Duodenal mucosa (tissue), 2 donors: ENCODE results near the gene SUPT20H.

Source experiments
- H3K27ac ChIP-seq: one replicate; pipeline ENCODE4 v1.7.0; 2013; ENCODE audit warnings: low read depth, low read length
- H3K27me3 ChIP-seq, 2 donors: one replicate each; pipeline ENCODE4 v1.7.0; 2013; ENCODE audit warnings: low read length in 2 of 2, control low read depth in 1 of 2; ENCODE audit not compliant: insufficient read depth in 2 of 2, control insufficient read depth in 1 of 2
- H3K36me3 ChIP-seq, 2 donors: one replicate each; pipeline ENCODE4 v1.7.0; 2013; ENCODE audit warnings: low read length in 2 of 2, control low read depth in 1 of 2; ENCODE audit not compliant: insufficient read depth in 2 of 2, control insufficient read depth in 1 of 2
- H3K4me1 ChIP-seq, 2 donors: one replicate each; pipeline ENCODE4 v1.7.0; 2013; ENCODE audit warnings: low read length in 2 of 2, control low read depth in 1 of 2; ENCODE audit not compliant: insufficient read depth in 2 of 2, control insufficient read depth in 1 of 2
- H3K4me3 ChIP-seq, 2 donors: one replicate each; pipeline ENCODE4 v1.7.0; 2013; ENCODE audit warnings: low read length in 2 of 2, low read depth in 1 of 2
- H3K9ac ChIP-seq, 2 donors: one replicate each; pipeline ENCODE4 v1.7.0; 2013; ENCODE audit warnings: low read length in 2 of 2, low read depth in 1 of 2
- H3K9me3 ChIP-seq, 2 donors: one replicate each; pipeline ENCODE4 v1.7.0; 2013; ENCODE audit warnings: low read length in 2 of 2, control low read depth in 1 of 2; ENCODE audit not compliant: control insufficient read depth in 1 of 2

SUPT20H gene

GRCh38 chr13:36986462-36987240, 72.8 kb downstream of the SUPT20H start:
- no peak overlapping the region for H3K4me3 ChIP-seq
- H3K27ac ChIP-seq, result no peak overlapping the region
- no peak overlapping the region for H3K9ac ChIP-seq
- H3K36me3 ChIP-seq, result peaks cover 52 to 84% of the 10 kb centered on the region in 2 donors
- H3K4me1 ChIP-seq, result no peaks in the 10 kb centered on the region
- no peaks in the 10 kb centered on the region for H3K9me3 ChIP-seq
- H3K27me3 ChIP-seq, result no peaks in the 10 kb centered on the region

GRCh38 chr13:36981156-36981743, 78.2 kb downstream of the SUPT20H start:
- peaks cover 23 to 44% of the 10 kb centered on the region in 2 donors for H3K36me3 ChIP-seq

GRCh38 chr13:36979361-36980050, 80.0 kb downstream of the SUPT20H start:
- Histone ChIP-seq H3K4me3 (no peak overlapping the region), H3K9ac (no peak overlapping the region), H3K27ac (no peak overlapping the region), H3K36me3 (peaks cover 12 to 38% of the 10 kb centered on the region in 2 donors), H3K4me1 (no peaks in the 10 kb centered on the region), H3K9me3 (no peaks in the 10 kb centered on the region), H3K27me3 (no peaks in the 10 kb centered on the region)

More at GRCh38 chr13:36981156-36981743, 78.2 kb downstream of the SUPT20H start:
- Histone ChIP-seq H3K9ac (no peak overlapping the region), H3K4me3 (no peak overlapping the region), H3K27me3 (no peaks in the 10 kb centered on the region), H3K27ac (no peak overlapping the region), H3K9me3 (no peaks in the 10 kb centered on the region), H3K4me1 (no peaks in the 10 kb centered on the region)

GRCh38 chr13:36975172-36975571, 84.3 kb downstream of the SUPT20H start:
- Histone ChIP-seq H3K4me3 (no peak overlapping the region), H3K27ac (no peak overlapping the region), H3K9me3 (no peaks in the 10 kb centered on the region), H3K9ac (no peak overlapping the region), H3K27me3 (no peaks in the 10 kb centered on the region), H3K36me3 (peaks cover 6 to 35% of the 10 kb centered on the region in 2 donors), H3K4me1 (no peaks in the 10 kb centered on the region)

GRCh38 chr13:36973621-36974295, 85.7 kb downstream of the SUPT20H start:
- no peak overlapping the region for H3K9ac ChIP-seq
- H3K4me1 ChIP-seq, result no peaks in the 10 kb centered on the region
- peaks cover 8 to 32% of the 10 kb centered on the region in 2 donors for H3K36me3 ChIP-seq
- no peaks in the 10 kb centered on the region for H3K27me3 ChIP-seq
- no peaks in the 10 kb centered on the region for H3K9me3 ChIP-seq
- H3K27ac ChIP-seq, result no peak overlapping the region
- no peak overlapping the region for H3K4me3 ChIP-seq

- Histone ChIP-seq H3K27ac (no peak overlapping the region), H3K4me3 (no peak overlapping the region), H3K9ac (no peak overlapping the region), H3K36me3 (peaks cover 13 to 34% of the 10 kb centered on the region in 2 donors), H3K4me1 (no peaks in the 10 kb centered on the region), H3K9me3 (no peaks in the 10 kb centered on the region), H3K27me3 (no peaks in the 10 kb centered on the region)
Observed at GRCh38 chr13:36973009-36973408, 86.5 kb downstream of the SUPT20H start.

- Histone ChIP-seq H3K27me3 (no peaks in the 10 kb centered on the region), H3K4me1 (no peaks in the 10 kb centered on the region), H3K4me3 (no peak overlapping the region), H3K36me3 (peaks cover 21 to 53% of the 10 kb centered on the region in 2 donors), H3K27ac (no peak overlapping the region), H3K9ac (no peak overlapping the region), H3K9me3 (no peaks in the 10 kb centered on the region)
Observed at GRCh38 chr13:36966404-36966803, 93.1 kb downstream of the SUPT20H start.

- H3K27me3 ChIP-seq, result no peaks in the 10 kb centered on the region
- no peaks in the 10 kb centered on the region for H3K9me3 ChIP-seq
- no peak overlapping the region for H3K4me3 ChIP-seq
- no peak overlapping the region for H3K9ac ChIP-seq
- H3K4me1 ChIP-seq, result no peaks in the 10 kb centered on the region
- no peak overlapping the region for H3K27ac ChIP-seq
- peaks cover 21 to 53% of the 10 kb centered on the region in 2 donors for H3K36me3 ChIP-seq
Observed at GRCh38 chr13:36965767-36966166, 93.7 kb downstream of the SUPT20H start.

GRCh38 chr13:36959456-36960116, 99.9 kb downstream of the SUPT20H start:
- H3K27me3 ChIP-seq, result no peaks in the 10 kb centered on the region

More at GRCh38 chr13:36959456-36960116, 99.9 kb downstream of the SUPT20H start:
- no peak overlapping the region for H3K27ac ChIP-seq
- H3K36me3 ChIP-seq, result peaks cover 11 to 41% of the 10 kb centered on the region in 2 donors
- H3K9ac ChIP-seq, result no peak overlapping the region
- no peaks in the 10 kb centered on the region for H3K9me3 ChIP-seq
- no peak overlapping the region for H3K4me3 ChIP-seq
- H3K4me1 ChIP-seq, result no peaks in the 10 kb centered on the region
